Calu3 (cell line): ENCODE measurements around the gene NMT1. TPM values are rescaled to one million over a fixed set of nuclear protein-coding genes. Genes with fewer than 3 reads are reported as not detected.
"Not testable (repeated sequence)": the region's sequence is repeated elsewhere in the genome, so short reads cannot be mapped to it uniquely, and the experiment has no call there.

Experiments used
- BruUV-seq: library from RNA; stranded (reverse); fragments of 400-500 nt; replicated peaks from 2 replicates; lab custom pipeline; 2021; lab: Mats Ljungman, UMichigan
- CTCF ChIA-PET: fragments of 300-600 bp; sonication (Branson Sonifier 250); formaldehyde crosslinking; loops from one replicate; lab custom pipeline; 2022; ENCODE audit warnings: antibody characterized with exemption; lab: Charles Lee
- DNase-seq: peaks from one replicate; pipeline ENCODE4 v3.0.0; 2022
- H3K27ac Mint-ChIP-seq: one replicate; pipeline ENCODE4 v1.8.0; 2022; ENCODE audit warnings: mixed read lengths; ENCODE audit not compliant: unreplicated experiment
- H3K27me3 Mint-ChIP-seq: one replicate; pipeline ENCODE4 v1.8.0; 2022; ENCODE audit warnings: mixed read lengths; ENCODE audit not compliant: unreplicated experiment
- H3K36me3 Mint-ChIP-seq: one replicate; pipeline ENCODE4 v1.8.0; 2022; ENCODE audit warnings: mild to moderate bottlenecking, moderate library complexity, mixed read lengths; ENCODE audit not compliant: insufficient read depth, unreplicated experiment
- H3K4me1 Mint-ChIP-seq: one replicate; pipeline ENCODE4 v1.8.0; 2022; ENCODE audit warnings: mild to moderate bottlenecking, low read depth, mixed read lengths; ENCODE audit not compliant: unreplicated experiment
- H3K4me3 Mint-ChIP-seq: one replicate; pipeline ENCODE4 v1.8.0; 2022; ENCODE audit warnings: mild to moderate bottlenecking, low read depth, moderate library complexity, mixed read lengths; ENCODE audit not compliant: unreplicated experiment
- H3K9me3 Mint-ChIP-seq: one replicate; pipeline ENCODE4 v1.8.0; 2022; ENCODE audit warnings: low read depth, mixed read lengths; ENCODE audit not compliant: unreplicated experiment
- intact Hi-C: fragments of 100-400 bp; cut with micrococcal nuclease; formaldehyde crosslinking; loops from one replicate; pipeline ENCODE4 v1.10.0; 2022; ENCODE audit not compliant: unreplicated experiment
- total RNA-seq: library from RNA; stranded (reverse); gene quantifications from 2 replicates; pipeline ENCODE4 v1.2.3, GENCODE V29; 2022
- TF ChIP-seq, protein P1 (sequence below): fragments of 200-600 bp; IDR thresholded peaks from one replicate; pipeline ENCODE4 v1.8.0; 2022; ENCODE audit warnings: antibody characterized with exemption; ENCODE audit not compliant: unreplicated experiment

NMT1 gene
- total RNA-seq, 1 experiment from 2014 or later: 185 TPM

DNA sequence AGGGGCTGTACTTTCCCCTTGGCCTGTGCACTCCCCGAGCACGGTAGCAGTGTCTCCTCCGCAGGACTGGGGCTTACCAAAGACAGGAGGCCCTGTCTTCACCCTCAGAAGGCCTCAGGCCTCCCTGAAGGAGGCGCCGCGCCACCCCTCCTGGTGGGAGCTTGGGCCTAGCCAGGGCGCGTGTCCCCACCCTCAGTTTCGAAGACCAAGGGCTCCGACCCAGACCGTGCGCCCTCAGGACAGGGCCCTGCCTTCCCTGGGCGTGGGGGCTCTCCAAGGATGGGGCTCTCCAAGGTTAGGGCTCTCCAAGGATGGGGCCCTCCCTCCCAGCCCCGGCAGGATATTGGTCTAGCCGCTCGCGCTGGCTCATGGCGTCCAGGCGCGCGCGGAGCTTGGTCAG lies 59.4 kb downstream of the NMT1 start:
- BruUV-seq: no TSS peak
- Mint-ChIP-seq H3K36me3 (peaks cover 28% of the 10 kb centered on the region), H3K27me3 (no peaks in the 10 kb centered on the region), H3K4me3 (no peak overlapping the region), H3K9me3 (no peaks in the 10 kb centered on the region), H3K4me1 (peaks cover 26% of the 10 kb centered on the region), H3K27ac (no peak overlapping the region)
- CTCF ChIA-PET: interaction anchor here (0.6 kb wide), 1 partner anchor 26 kb away, joined by 3 read pairs; no protein-coding TSS in a partner anchor
- intact Hi-C loops: no loop called here
- TF ChIP-seq, protein P1, sequence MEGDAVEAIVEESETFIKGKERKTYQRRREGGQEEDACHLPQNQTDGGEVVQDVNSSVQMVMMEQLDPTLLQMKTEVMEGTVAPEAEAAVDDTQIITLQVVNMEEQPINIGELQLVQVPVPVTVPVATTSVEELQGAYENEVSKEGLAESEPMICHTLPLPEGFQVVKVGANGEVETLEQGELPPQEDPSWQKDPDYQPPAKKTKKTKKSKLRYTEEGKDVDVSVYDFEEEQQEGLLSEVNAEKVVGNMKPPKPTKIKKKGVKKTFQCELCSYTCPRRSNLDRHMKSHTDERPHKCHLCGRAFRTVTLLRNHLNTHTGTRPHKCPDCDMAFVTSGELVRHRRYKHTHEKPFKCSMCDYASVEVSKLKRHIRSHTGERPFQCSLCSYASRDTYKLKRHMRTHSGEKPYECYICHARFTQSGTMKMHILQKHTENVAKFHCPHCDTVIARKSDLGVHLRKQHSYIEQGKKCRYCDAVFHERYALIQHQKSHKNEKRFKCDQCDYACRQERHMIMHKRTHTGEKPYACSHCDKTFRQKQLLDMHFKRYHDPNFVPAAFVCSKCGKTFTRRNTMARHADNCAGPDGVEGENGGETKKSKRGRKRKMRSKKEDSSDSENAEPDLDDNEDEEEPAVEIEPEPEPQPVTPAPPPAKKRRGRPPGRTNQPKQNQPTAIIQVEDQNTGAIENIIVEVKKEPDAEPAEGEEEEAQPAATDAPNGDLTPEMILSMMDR: no peak
- no peak for DNase-seq

DNA sequence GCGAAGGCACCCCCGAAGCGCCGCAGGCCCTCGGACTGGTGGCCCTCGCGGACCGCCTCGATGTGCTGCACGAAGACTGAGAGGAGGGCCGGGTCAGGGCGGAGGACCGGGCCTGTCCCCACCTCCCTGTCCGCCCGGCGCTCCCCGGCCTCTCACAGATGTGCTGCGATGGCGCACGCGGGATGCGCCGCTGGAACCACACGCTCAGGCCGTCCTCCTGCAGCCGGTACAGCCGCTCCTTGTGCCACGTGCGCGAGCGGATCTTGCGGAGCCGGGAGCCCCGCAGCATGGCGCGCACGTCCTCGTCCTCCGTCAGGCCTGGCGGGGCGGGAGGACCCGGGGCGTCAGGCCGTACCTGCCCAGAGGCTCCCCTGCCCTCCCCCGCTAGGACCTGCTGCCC lies 59.9 kb downstream of the NMT1 start:
- Mint-ChIP-seq H3K9me3 (no peaks in the 10 kb centered on the region), H3K36me3 (peaks cover 26% of the 10 kb centered on the region), H3K27me3 (no peaks in the 10 kb centered on the region), H3K4me3 (no peak overlapping the region), H3K4me1 (peaks cover 26% of the 10 kb centered on the region), H3K27ac (no peak overlapping the region)
- CTCF ChIA-PET: no interaction called here
- TF ChIP-seq, protein P1: no peak
- no TSS peak for BruUV-seq
- intact Hi-C loops: no loop called here
- DNase-seq: no peak

DNA sequence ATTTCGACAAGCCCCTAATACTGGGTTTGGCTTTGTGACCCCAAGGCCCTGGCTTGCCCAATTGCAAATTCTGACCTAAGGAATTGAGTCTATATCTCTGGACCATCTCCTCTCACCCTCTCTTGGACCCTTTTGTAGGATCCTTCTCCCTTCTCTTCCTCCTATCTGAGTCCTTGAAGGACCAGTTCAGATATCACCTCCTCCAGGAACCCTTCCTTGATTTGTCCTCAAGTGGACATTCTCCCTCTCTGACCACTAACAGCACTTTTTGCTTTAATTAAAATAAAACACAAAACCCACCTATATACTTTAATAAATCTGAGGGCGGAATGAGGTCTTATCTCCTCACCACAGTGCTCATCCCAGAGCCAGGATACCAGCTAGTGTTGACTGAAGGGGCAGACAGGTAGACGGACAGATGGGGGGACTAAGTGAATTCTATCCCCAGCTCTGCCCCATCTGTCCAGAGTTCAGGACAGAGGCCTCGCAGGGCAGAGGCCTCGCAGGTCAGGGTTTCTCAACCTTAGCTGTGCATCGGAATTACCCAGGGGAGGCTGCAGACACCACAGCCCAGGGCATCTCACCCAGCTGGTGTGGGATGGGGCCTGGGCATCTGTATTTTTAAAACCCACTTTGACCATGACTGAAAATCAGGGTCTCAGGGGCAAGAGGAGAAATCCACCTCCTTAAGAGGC lies 62.1 kb downstream of the NMT1 start:
- H3K4me1 Mint-ChIP-seq: peaks cover 41% of the 10 kb centered on the region
- CTCF ChIA-PET: interaction anchor here (0.5 to 1.1 kb wide), 2 partner anchors 17 to 155 kb away, joined by 3 read pairs; no protein-coding TSS in a partner anchor

DNA sequence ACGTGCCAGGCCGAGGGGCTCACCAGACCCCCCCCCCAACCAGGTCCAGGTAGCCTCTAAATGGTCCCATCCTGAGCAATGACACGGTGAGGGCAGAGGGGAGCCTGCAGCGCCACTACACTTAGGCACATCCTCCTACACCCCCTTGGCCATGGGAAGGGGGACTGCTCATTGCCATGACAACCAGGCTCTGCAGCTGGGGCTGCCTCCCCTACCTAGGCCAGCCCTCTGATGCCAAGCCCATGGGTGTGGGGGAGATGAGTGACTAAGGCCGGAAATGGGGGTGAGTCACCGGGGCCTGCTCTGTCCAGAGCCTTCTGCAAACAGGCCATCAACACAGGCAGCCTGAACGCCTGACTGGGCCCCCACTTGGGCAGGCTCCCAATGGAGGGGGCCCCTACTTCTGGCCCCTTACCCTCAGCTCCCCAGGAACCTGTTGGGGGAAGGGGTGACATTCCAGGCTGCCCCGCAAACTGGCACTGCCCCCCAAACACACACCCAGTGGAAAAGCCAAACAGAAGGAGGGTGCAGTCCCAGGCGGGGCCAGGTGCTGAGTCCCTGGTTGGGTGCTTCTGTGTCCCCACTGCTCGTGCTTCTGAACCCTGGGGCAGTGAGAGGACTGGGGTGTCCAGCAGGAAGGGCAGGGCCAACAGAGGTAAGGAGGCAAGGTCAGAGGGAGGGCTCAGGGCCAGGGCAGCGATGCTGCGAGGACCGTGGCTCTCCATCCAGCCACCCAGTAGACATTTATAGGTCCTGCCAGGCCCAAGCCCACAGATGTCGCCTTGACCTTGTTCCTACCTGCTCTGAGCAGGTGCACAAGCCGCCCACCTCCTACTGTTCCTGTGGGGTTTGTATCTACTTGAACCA lies 63.0 kb downstream of the NMT1 start:
- TSS peak; percentile 89 for BruUV-seq
- CTCF ChIA-PET: interaction anchor here (0.5 to 1.1 kb wide), 4 partner anchors 11 to 348 kb away, joined by 3 to 4 read pairs (median 3); partner anchors contain the start of gene ACBD4
- peak overlapping the region; percentile 89 for H3K27ac Mint-ChIP-seq

More for the DNA sequence above, 62.1 kb downstream of the NMT1 start:
- intact Hi-C loops: no loop called here
- peak overlapping the region; percentile 2 for H3K4me3 Mint-ChIP-seq
- no peak for DNase-seq
- peaks cover 20% of the 10 kb centered on the region for H3K36me3 Mint-ChIP-seq
- no peaks in the 10 kb centered on the region for H3K9me3 Mint-ChIP-seq
- peak overlapping the region; percentile 38 for H3K27ac Mint-ChIP-seq
- BruUV-seq: TSS peak; percentile 77
- H3K27me3 Mint-ChIP-seq: no peaks in the 10 kb centered on the region
- TF ChIP-seq, protein P1: no peak

DNA sequence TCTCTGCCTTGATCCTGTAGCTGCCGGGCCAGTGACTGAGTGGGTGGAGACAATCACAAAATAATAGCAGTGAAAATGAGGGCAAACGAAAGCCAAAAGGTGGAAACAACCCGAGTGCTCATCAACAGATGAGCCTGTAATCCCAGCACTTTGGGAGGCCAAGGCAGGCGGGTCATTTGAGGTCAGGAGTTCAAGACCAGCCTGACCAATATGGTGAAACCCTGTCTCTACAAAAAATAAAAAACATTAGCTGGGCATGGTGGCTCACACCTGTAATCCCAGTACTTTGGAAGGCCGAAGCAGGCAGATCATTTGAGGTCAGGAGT lies 63.6 kb downstream of the NMT1 start:
- peak overlapping the region; percentile 31 for H3K4me3 Mint-ChIP-seq

More for the DNA sequence above, 63.0 kb downstream of the NMT1 start:
- Mint-ChIP-seq H3K36me3 (peaks cover 16% of the 10 kb centered on the region), H3K4me3 (peak overlapping the region; percentile 31), H3K9me3 (no peaks in the 10 kb centered on the region), H3K4me1 (peaks cover 47% of the 10 kb centered on the region), H3K27me3 (no peaks in the 10 kb centered on the region)
- intact Hi-C loops: no loop called here
- peak; percentile 96 for DNase-seq
- TF ChIP-seq, protein P1: no peak

More for the DNA sequence above, 63.6 kb downstream of the NMT1 start:
- BruUV-seq, H3K9me3 Mint-ChIP-seq, H3K27me3 Mint-ChIP-seq, intact Hi-C loops, DNase-seq: not testable (repeated sequence)
- Mint-ChIP-seq H3K36me3 (peaks cover 21% of the 10 kb centered on the region), H3K4me1 (peaks cover 52% of the 10 kb centered on the region), H3K27ac (peak overlapping the region; percentile 89)
- CTCF ChIA-PET: interaction anchor here (0.5 kb wide), 1 partner anchor 10 kb away, joined by 3 read pairs; the partner anchor contains the start of gene ACBD4
